GM21515 (cell line): ENCODE data around the gene LPCAT3.

ENCODE experiments used
- ATAC-seq: cut with Tn5 transposase; IDR thresholded peaks from one replicate; pipeline ENCODE4 v1.9.1; 2021; ENCODE audit not compliant: unreplicated experiment

LPCAT3 gene

DNA sequence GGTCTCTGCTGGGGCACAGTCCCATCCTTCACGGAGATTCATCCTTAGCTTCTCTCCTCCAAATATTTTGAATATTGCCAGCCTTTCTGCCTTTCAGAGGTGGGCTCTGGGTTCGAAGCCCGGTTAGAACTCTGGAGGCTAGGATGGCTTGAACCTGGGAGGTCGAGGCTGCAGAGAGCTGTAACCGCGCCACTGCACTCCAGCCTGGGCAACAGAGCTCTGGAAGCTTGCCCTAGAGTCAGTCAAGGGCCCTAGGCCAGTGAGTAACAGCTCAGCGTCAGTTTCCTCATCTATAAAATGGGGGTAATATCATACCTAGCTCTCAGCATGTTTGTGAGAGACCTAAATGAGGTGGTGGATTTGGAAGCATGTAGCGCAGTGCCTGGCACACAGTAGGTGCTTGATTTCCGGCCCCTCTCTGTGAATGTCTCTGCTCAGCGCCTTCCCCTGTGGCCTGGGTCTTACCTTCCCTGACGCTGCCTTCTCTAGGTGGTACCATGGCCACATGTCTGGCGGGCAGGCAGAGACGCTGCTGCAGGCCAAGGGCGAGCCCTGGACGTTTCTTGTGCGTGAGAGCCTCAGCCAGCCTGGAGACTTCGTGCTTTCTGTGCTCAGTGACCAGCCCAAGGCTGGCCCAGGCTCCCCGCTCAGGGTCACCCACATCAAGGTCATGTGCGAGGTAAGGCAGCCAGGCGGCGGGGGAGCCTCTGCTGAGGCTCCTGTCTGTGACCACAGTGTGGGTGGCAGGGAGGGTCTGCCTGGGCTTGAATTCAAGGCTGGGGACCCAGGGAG, 63.8 kb downstream of the LPCAT3 start:
- ATAC-seq = no peak

DNA sequence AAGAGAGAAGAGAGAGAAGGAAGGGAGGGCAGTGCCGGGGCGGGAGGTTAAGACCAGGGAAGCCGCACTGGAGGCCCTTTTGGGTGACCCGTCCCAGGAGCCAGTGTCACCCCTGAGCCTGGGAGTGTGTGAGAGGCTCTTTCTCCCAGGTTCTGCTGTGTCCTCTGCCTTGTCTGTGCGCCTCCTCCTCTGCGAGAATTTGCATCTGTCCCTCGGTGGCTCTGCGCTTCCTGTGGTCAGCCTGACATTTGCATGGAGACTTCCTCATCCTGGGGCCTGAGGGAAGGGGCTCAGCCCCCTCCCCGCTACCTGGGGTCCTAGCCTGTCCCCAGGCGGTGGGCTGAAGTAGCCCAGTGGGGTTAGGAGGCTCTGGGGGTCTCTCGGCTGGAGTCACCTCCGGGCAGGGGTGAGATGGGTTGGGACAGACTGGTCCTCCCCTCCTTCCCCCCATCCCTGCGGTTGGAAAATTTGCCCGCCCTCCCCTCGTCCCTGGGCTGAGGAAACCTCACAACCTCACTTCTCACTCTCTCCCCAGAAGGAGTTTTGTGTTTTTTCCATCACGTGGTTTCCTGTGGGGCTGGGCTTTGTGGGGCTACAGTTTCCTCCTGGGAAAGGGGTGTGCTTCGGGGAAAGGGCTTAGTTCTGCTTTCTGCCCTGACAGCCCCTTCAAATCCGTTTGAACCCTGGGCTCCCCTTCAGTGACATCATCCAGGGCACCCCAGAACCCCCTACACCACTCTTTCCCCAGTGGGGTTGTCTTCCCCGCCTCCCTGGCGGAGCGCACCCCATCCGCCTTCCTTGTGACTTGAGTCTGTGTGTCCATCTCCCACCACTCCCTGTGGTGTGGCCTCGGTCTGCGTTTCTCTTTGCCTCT, 64.6 kb downstream of the LPCAT3 start:
- peak; percentile 36 for ATAC-seq

GRCh38 chr12:6952863-6953441, 65.3 kb downstream of the LPCAT3 start:
- ATAC-seq = no peak

DNA sequence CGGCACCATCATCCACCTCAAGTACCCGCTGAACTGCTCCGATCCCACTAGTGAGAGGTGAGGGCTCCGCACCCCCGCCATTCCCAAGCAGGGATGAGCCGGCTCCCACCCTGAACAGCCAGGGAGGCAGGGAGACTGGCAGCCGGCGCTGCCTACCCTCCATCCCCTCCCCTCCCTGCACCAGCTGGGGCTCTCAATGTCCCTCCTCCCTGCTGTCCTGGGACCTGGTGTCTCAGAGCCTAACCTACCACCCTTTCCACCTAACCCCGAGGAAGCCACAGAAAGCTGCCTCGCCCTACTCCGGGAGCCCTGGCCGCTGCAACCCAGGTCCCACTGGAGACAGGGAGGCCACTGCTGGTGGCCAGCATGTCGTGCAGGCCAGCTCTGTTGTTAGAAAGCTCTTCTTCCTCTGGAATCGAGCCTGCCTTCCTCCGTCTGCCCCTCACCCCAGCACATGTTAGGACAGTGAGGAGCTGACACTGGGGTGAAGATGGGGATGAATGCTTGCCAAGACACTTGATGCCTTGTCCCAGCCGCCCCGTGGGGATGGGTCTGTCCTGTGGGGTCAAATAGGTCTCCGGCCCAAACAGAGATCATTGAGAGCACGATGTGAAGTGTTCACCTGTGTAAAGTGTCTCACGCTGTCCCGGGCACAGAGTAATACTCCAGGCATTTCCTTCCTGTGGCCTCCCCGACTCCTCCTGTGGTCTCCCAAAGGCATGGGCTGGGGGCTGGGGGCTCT, 66.0 kb downstream of the LPCAT3 start:
- ATAC-seq = no peak

GRCh38 chr12:6951551-6952120, 66.6 kb downstream of the LPCAT3 start:
- ATAC-seq = no peak

DNA sequence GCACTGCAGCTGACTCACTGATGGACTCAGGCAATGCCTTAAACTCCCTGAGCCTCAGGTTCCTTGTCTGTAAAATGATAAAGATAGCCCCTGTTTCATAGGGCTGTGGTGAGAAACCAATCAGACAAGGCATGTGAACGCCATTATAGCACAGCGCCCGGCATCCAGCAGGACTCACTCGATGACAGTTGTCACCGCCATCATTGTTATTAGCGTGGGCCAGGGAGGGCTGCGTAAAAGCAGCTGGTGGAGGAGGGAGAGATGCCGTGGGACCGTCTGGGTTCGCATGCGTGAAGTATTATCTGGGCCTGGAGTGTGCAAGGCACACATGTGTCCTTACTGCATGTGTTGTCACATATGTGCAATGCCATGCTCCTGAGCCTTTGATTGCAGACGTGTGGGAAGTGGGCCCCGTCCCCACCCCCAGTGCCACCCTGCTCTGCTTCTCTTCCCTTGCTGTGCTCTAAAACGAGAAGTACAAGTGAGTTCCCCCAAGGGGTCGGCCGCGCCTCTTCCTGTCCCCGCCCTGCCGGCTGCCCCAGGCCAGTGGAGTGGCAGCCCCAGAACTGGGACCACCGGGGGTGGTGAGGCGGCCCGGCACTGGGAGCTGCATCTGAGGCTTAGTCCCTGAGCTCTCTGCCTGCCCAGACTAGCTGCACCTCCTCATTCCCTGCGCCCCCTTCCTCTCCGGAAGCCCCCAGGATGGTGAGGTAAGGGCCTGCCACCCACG, 67.3 kb downstream of the LPCAT3 start, which contains the start of gene PTPN6:
Gene PTPN6 (plus strand): TSS at position 546 of the 730 bp plus-strand sequence. CDS start 157 bp downstream, at position 703.
- ATAC-seq = no peak

GRCh38 chr12:6950401-6950801, 67.9 kb downstream of the LPCAT3 start:
- no peak for ATAC-seq

- no peak for ATAC-seq
These were observed 69.2 kb downstream of the LPCAT3 start for GRCh38 chr12:6948873-6949594.

GRCh38 chr12:6947615-6948014, 70.7 kb downstream of the LPCAT3 start:
- no peak for ATAC-seq

DNA sequence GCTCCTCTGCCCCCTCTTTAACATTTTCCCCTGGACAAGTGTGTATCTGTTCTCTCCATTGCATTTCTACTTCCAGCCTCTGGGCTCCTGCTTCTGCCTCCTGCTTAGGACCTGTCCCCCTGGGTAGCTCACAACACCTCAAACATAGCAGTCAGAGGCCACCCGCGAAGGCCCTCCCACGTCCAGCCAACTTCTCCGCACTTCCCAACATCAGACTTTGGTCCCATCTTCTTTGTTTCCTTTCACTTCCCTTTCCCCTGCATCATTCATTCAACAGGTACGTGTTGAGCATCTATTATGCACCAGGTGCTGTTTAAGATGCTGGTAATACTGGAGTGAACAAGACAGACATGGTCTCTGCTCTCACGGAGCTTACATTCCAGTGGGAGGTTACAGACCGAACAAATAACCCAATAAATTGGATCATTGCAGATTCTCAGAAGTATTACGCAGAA, 71.3 kb downstream of the LPCAT3 start:
- no peak for ATAC-seq

DNA sequence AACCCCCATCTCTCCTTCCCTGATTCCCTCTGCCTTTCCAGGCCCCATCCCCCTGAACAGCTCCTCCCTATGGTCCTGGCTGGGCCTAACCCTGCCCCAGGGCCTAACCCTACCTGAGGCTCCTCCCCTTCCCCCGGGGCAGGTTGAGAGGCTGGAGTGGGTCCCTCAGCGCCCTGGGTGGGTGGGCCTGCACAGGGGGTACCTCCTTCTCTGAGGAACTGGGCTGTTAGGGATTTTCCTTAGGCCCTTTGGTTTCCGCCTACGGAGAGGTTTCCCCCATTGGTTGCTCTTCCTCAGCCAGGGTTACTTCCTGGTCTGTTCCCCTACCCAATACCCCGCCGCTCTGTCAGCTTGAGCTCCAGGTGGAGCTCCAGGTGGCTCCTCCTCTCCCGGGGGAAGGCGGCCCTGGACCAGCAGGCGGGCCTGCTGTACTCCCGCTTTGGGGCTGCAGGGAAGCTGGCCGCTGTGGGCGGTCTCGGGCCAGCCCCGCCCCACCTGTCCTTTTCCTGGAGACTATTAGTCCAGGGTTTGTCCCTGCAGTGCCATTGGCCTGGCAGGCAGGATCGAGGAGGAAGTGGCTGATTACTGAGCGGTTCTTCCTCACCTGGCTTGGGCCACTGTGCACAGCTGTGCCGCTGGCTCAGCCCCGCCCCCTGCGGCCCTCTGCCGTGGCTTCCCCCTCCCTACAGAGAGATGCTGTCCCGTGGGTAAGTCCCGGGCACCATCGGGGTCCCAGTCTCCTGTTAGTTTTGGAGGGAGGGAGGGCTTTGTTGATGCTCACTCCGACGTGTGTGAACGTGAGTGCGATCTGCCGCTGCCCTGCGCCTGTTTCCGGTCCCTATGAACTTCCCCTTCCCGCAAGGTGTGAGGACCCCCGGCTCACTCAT, 72.0 kb downstream of the LPCAT3 start:
- ATAC-seq = no peak

GRCh38 chr12:6945613-6946012, 72.7 kb downstream of the LPCAT3 start:
- no peak for ATAC-seq

DNA sequence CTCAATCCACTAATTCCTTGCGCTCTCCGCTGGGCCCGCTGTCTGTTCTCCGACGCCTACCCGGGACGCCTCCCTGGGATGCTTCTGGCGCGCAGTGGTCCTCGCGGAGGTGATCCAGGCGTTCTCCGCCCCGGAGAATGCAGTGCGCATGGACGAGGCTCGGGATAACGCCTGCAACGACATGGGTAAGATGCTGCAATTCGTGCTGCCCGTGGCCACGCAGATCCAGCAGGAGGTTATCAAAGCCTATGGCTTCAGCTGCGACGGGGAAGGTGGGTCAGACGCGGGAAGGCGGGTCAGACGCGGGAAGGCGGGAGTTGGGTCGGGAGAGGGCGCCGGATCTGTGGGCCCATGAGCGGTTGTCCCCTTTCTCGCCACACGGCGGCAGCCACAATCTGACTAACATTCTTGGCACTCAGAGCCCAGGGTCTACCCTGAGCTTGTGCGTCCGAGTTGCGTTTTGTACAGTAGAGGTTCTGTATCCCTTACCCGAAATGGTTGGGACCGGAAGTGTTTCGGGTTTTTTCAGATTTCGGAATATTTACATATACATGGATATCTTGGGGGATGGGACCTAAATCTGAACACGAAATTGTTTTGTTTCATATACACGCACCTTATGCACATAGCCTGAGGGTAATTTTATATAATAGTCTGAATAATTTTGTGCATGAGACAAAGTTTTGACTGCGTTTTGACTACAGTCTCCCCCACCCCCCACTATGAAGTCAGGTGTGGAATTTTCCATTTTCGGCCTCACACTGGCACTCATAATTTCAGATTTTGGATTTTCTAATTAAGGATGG, 73.7 kb downstream of the LPCAT3 start:
- peak; percentile 39 for ATAC-seq

DNA sequence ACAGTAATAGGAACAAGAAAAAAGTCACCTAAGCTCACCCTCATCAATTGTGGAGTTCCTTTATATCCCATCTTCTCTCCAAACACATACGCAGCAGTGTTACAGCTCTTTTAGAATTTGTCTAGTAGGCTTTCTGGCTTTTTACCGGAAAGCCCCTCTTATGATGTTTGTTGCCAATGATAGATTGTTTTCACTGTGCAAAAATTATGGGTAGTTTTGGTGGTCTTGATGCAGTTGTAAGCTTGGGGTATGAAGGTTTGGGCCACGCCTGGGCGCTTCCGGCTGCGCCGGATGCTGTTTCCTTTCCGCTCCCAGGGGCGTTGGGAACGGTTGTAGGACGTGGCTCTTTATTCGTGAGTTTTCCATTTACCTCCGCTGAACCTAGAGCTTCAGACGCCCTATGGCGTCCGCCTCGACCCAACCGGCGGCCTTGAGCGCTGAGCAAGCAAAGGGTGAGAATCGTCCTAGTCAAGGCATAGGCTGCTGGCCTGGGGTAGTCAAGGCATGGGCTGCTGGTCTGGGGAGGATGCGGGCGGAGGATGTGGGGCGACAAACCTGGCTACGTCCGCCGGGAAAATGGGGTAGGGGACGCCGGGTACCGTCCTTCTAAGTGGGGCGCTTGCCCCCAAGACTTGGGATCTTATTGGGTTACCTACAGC, 74.4 kb downstream of the LPCAT3 start, which contains the start of the genes C12orf57 and RNU7-1:
Gene C12orf57 (plus strand): TSS at position 301 of the 659 bp plus-strand sequence. CDS start 100 bp downstream, at position 401.
Gene RNU7-1 (plus strand): TSS at position 95 of the 659 bp plus-strand sequence.
- ATAC-seq = peak; percentile 34

- peak; percentile 29 for ATAC-seq
These were observed 74.9 kb downstream of the LPCAT3 start for GRCh38 chr12:6943389-6943721.

- no peak for ATAC-seq
These were observed 76.0 kb downstream of the LPCAT3 start for GRCh38 chr12:6942331-6942665.

- ATAC-seq = no peak
These were observed 76.5 kb downstream of the LPCAT3 start for GRCh38 chr12:6941782-6942181.
